GM23338 (cell line): Measurements from ENCODE around the gene ICAM1. TPM values are rescaled to one million over a fixed set of nuclear protein-coding genes. Genes with fewer than 3 reads are reported as not detected.

Experiments
- ATAC-seq: fragments of 200-7000 bp; cut with Tn5 transposase; 3 replicates; pipeline ENCODE4 v1.9.1; 2020
- DNase-seq: peaks from one replicate; pipeline ENCODE4 v3.0.0-alpha.2; 2015; ENCODE audit warnings: low spot score
- H2AFZ ChIP-seq: fragments of 200-600 bp; sonication (generic); 2 replicates; pipeline ENCODE4 v1.8.0; 2016; ENCODE audit warnings: antibody characterized with exemption, mild to moderate bottlenecking, moderate library complexity
- H3F3A ChIP-seq: fragments of 200-600 bp; sonication (generic); replicated peaks from 2 replicates; pipeline ENCODE4 v1.8.0; 2017; ENCODE audit warnings: antibody characterized with exemption, mixed run types, low read depth
- H3K27ac ChIP-seq: fragments of 200-600 bp; sonication (generic); 2 replicates; pipeline ENCODE4 v1.6.1; 2016; ENCODE audit warnings: low read depth
- H3K27me3 ChIP-seq: fragments of 200-600 bp; sonication (generic); 2 replicates; pipeline ENCODE4 v1.8.0; 2016; ENCODE audit warnings: mild to moderate bottlenecking, mixed run types, moderate library complexity; ENCODE audit not compliant: insufficient read depth
- H3K36me3 ChIP-seq: fragments of 200-600 bp; sonication (generic); 2 replicates; pipeline ENCODE4 v1.8.0; 2016; ENCODE audit warnings: mild to moderate bottlenecking; ENCODE audit not compliant: insufficient read depth
- H3K4me1 ChIP-seq: fragments of 200-600 bp; sonication (generic); 2 replicates; pipeline ENCODE4 v1.8.0; 2016; ENCODE audit warnings: mild to moderate bottlenecking, moderate library complexity; ENCODE audit not compliant: insufficient read depth
- H3K4me2 ChIP-seq: fragments of 200-600 bp; sonication (generic); 2 replicates; pipeline ENCODE4 v1.7.1; 2017; ENCODE audit warnings: mixed run types
- H3K4me3 ChIP-seq: fragments of 200-600 bp; sonication (generic); 2 replicates; pipeline ENCODE4 v1.6.1; 2016; ENCODE audit warnings: mixed run types
- H3K79me2 ChIP-seq: fragments of 200-600 bp; sonication (generic); replicated peaks from 2 replicates; pipeline ENCODE4 v1.8.0; 2017; ENCODE audit warnings: mild to moderate bottlenecking; ENCODE audit not compliant: insufficient read depth
- H3K9me2 ChIP-seq: fragments of 200-600 bp; sonication (generic); 2 replicates; pipeline ENCODE4 v1.8.0; 2017; ENCODE audit not compliant: insufficient read depth
- H4K20me1 ChIP-seq: fragments of 200-600 bp; sonication (generic); replicated peaks from 2 replicates; pipeline ENCODE4 v1.8.0; 2017; ENCODE audit warnings: mild to moderate bottlenecking; ENCODE audit not compliant: insufficient read depth
- H3K27ac Mint-ChIP-seq: 2 replicates; pipeline ENCODE4 v1.8.0; 2020; ENCODE audit warnings: inconsistent platforms, mild to moderate bottlenecking, moderate library complexity, mixed read lengths
- H3K27me3 Mint-ChIP-seq: 3 replicates; pipeline ENCODE4 v1.8.0; 2022; ENCODE audit warnings: low read depth, mild to moderate bottlenecking, moderate library complexity, mixed read lengths, inconsistent platforms; ENCODE audit not compliant: insufficient read depth, poor library complexity
- H3K36me3 Mint-ChIP-seq: 3 replicates; pipeline ENCODE4 v1.8.0; 2021; ENCODE audit warnings: low read depth, mild to moderate bottlenecking, inconsistent platforms, moderate library complexity, mixed read lengths
- H3K4me1 Mint-ChIP-seq: 3 replicates; pipeline ENCODE4 v1.8.0; 2020; ENCODE audit warnings: mild to moderate bottlenecking, inconsistent platforms, mixed read lengths
- H3K4me3 Mint-ChIP-seq: 3 replicates; pipeline ENCODE4 v1.8.0; 2021; ENCODE audit warnings: moderate library complexity, mild to moderate bottlenecking, inconsistent platforms, mixed read lengths
- H3K9me3 Mint-ChIP-seq: 3 replicates; pipeline ENCODE4 v1.8.0; 2020; ENCODE audit warnings: moderate library complexity, mild to moderate bottlenecking, inconsistent platforms, mixed read lengths
- CREB1 ChIP-seq: fragments of 250-450 bp; sonication (Bioruptor Pico); IDR thresholded peaks from 2 replicates; pipeline ENCODE4 v1.5.0; 2020; ENCODE audit warnings: low read depth, mild to moderate bottlenecking, moderate library complexity
- CTCF ChIP-seq, 2 experiments: fragments of 200-600 bp in 1 of 2; sonication (generic) in 1 of 2; conservative IDR thresholded peaks; 2 replicates each; pipeline versions ENCODE4 v1.5.1 to v1.6.1; 2016 to 2017; ENCODE audit warnings: antibody characterized with exemption in 2 of 2, low read depth in 2 of 2, mild to moderate bottlenecking in 2 of 2, moderate library complexity in 1 of 2
- ETS1 ChIP-seq: IDR thresholded peaks from 2 replicates; pipeline ENCODE4 v1.6.1; 2016; ENCODE audit warnings: antibody characterized with exemption
- EZH2 ChIP-seq: fragments of 200-600 bp; sonication (generic); IDR thresholded peaks from one replicate; pipeline ENCODE4 v1.8.0; 2017; ENCODE audit warnings: antibody characterized with exemption, mild to moderate bottlenecking, low read depth; ENCODE audit not compliant: unreplicated experiment
- EZH2phosphoT487 ChIP-seq: fragments of 200-600 bp; sonication (generic); IDR thresholded peaks from one replicate; pipeline ENCODE4 v1.8.1; 2018; ENCODE audit warnings: antibody characterized with exemption; ENCODE audit not compliant: unreplicated experiment
- JUNB ChIP-seq: IDR thresholded peaks from one replicate; pipeline ENCODE4 v1.6.1; 2016; ENCODE audit warnings: antibody characterized with exemption; ENCODE audit not compliant: unreplicated experiment
- NANOG ChIP-seq: IDR thresholded peaks from 2 replicates; pipeline ENCODE4 v1.6.1; 2016; ENCODE audit warnings: antibody characterized with exemption, borderline replicate concordance
- POLR2AphosphoS5 ChIP-seq: IDR thresholded peaks from 2 replicates; pipeline ENCODE4 v1.6.1; 2016; ENCODE audit warnings: antibody characterized with exemption, low read depth
- REST ChIP-seq: IDR thresholded peaks from one replicate; pipeline ENCODE4 v1.6.1; 2018; ENCODE audit warnings: antibody characterized with exemption; ENCODE audit not compliant: unreplicated experiment
- STAT1 ChIP-seq: IDR thresholded peaks from one replicate; pipeline ENCODE4 v1.6.1; 2016; ENCODE audit warnings: antibody characterized with exemption; ENCODE audit not compliant: unreplicated experiment
- ZNF114 ChIP-seq: fragments of 250-450 bp; sonication (Bioruptor Pico); IDR thresholded peaks from 2 replicates; pipeline ENCODE4 v1.5.0; 2020; ENCODE audit warnings: mild to moderate bottlenecking, moderate library complexity
- ZNF331 ChIP-seq: fragments of 250-450 bp; sonication (Bioruptor Pico); IDR thresholded peaks from 2 replicates; pipeline ENCODE4 v1.5.0; 2020; ENCODE audit warnings: low read depth, mild to moderate bottlenecking, moderate library complexity
- ZNF462 ChIP-seq: fragments of 250-450 bp; sonication (Bioruptor Pico); IDR thresholded peaks from 2 replicates; pipeline ENCODE4 v1.5.0; 2020; ENCODE audit warnings: mild to moderate bottlenecking, moderate library complexity
- polyA plus RNA-seq: library from polyadenylated mRNA; unstranded; fragments of >200 nt; fragmentation: Nextera tagmentation; extraction: Ambion mirVana; gene quantifications from 2 replicates; pipeline ENCODE4 v1.2.1, GENCODE V29; 2016
- total RNA-seq: library from RNA; depleted of rRNA; stranded (reverse); fragments of >200 nt; shearing (Covaris generic); gene quantifications from 2 replicates; pipeline ENCODE4 v1.2.3, GENCODE V29; 2014

The ICAM1 gene
- total and polyA plus RNA-seq, 2 experiments from 2014 or later = 1.6 to 3.5 TPM

GRCh38 chr19:10226376-10227025, 44.4 kb upstream of the ICAM1 start:
- no peaks in the 10 kb centered on the region for H3K36me3 ChIP-seq
- Mint-ChIP-seq H3K4me3 (no peak overlapping the region), H3K36me3 (peaks cover 8% of the 10 kb centered on the region), H3K27ac (0 out of 2 replicates have a peak overlapping the region, but pooled peaks have one; percentile 7), H3K4me1 (peaks cover 16% of the 10 kb centered on the region), H3K27me3 (peaks cover 15% of the 10 kb centered on the region), H3K9me3 (no peaks in the 10 kb centered on the region; the same call in 2 of the 3 replicates)
- ATAC-seq (no peak), DNase-seq (no peak)
- peaks cover 8% of the 10 kb centered on the region; the same call in 1 of the 2 replicates for H3K79me2 ChIP-seq
- H4K20me1 ChIP-seq = no peaks in the 10 kb centered on the region; the same call in 1 of the 2 replicates
- peaks cover 5% of the 10 kb centered on the region for H3F3A ChIP-seq
- no peaks in the 10 kb centered on the region for H3K27me3 ChIP-seq
- H3K4me3 ChIP-seq = no peak overlapping the region
- no peak for TF ChIP-seq ZNF462 (CRISPR knock-in tag)
- TF ChIP-seq REST = no peak
- no peak for TF ChIP-seq CTCF (conservative IDR thresholded peaks at IDR 0.05; ENCODE audit: low read depth in 2 of 2)
- no peak for TF ChIP-seq NANOG
- TF ChIP-seq JUNB = no peak
- TF ChIP-seq EZH2 = no peak
- TF ChIP-seq ZNF114 = no peak
- no peak for TF ChIP-seq STAT1
- TF ChIP-seq EZH2phosphoT487 = no peak
- TF ChIP-seq ETS1 = no peak
- TF ChIP-seq CREB1 (CRISPR knock-in tag) = no peak
- TF ChIP-seq POLR2AphosphoS5 = no peak
- TF ChIP-seq ZNF331 = no peak
- H3K9me2 ChIP-seq = no peaks in the 10 kb centered on the region
- no peak overlapping the region for H2AFZ ChIP-seq
- peaks cover 3% of the 10 kb centered on the region for H3K4me1 ChIP-seq
- 0 out of 2 replicates have a peak overlapping the region, but pooled peaks have one; percentile 43 for H3K4me2 ChIP-seq
- H3K27ac ChIP-seq = no peak overlapping the region; the same call in 1 of the 2 replicates
